Adrenal gland (tissue), 12 donors: ENCODE results near the gene PCSK9. TPM values are rescaled to one million over a fixed set of nuclear protein-coding genes. Genes with fewer than 3 reads are reported as not detected.

Experiments
- DNase-seq, 7 donors: peaks; one replicate each; pipeline ENCODE4 v3.0.0-alpha.2; 2019 to 2020
- H3K27ac ChIP-seq, 5 donors: fragments of 200-600 bp; sonication (generic) in 4 of 5; 1 replicate in 3 of 5; 2 replicates in 2 of 5; pipeline versions ENCODE4 v1.5.1 to v1.8.0; 2016 to 2020; ENCODE audit warnings: mild to moderate bottlenecking in 1 of 5
- H3K27me3 ChIP-seq: fragments of 200-600 bp; 2 replicates; pipeline ENCODE4 v1.8.0; 2021
- H3K36me3 ChIP-seq, 2 donors: fragments of 200-600 bp; replicated peaks in 1 of 2; 1 replicate in 1 of 2; 2 replicates in 1 of 2; pipeline versions ENCODE4 v1.5.1 to v1.8.0; 2018 to 2022
- H3K4me1 ChIP-seq, 2 donors: fragments of 200-600 bp; replicated peaks in 1 of 2; 1 replicate in 1 of 2; 2 replicates in 1 of 2; pipeline versions ENCODE4 v1.5.1 to v1.8.0; 2018 to 2021
- H3K4me3 ChIP-seq, 4 donors: fragments of 200-600 bp; sonication (generic) in 3 of 4; one replicate each; pipeline ENCODE4 v1.5.1; 2016 to 2018
- H3K9me3 ChIP-seq, 3 donors: fragments of 200-600 bp; sonication (generic) in 1 of 3; replicated peaks in 1 of 3; 1 replicate in 2 of 3; 2 replicates in 1 of 3; pipeline versions ENCODE4 v1.5.1 to v1.8.0; 2016 to 2021
- POLR2A ChIP-seq, 2 donors: fragments of 450-650 bp; IDR thresholded peaks; one replicate each; pipeline ENCODE4 v1.6.1; 2017; ENCODE audit warnings: antibody characterized with exemption in 2 of 2, mild to moderate bottlenecking in 2 of 2, moderate library complexity in 1 of 2
- WGBS, 4 donors: extraction: QIAGEN DNeasy Blood & Tissue Kit in 2 of 4; methylation state at CpG; one replicate each; pipeline versions ENCODE4 v1.1.5 to v1.1.7; 2013 to 2017; 5-methylcytosine and 5-hydroxymethylcytosine counted together
- intact Hi-C, 2 donors: fragments of 100-400 bp; cut with DNase I; formaldehyde crosslinking; loops; one replicate each; pipeline versions ENCODE4 v1.14.1 to v1.15.0; 2022 to 2023
- polyA plus RNA-seq, 3 donors: library from polyadenylated mRNA; stranded (reverse); fragments of 200-250 nt in 2 of 3; fragments of 350-450 nt in 1 of 3; fragmentation: Illumina TruSeq in 1 of 3; extraction: RNeasy Lipid Tissue Mini Kit (QIAGEN cat#74804) in 1 of 3; gene quantifications; one replicate each; pipeline ENCODE4 v1.2.3, GENCODE V29; 2013 to 2014
- total RNA-seq, 9 donors: library from RNA; depleted of rRNA in 4 of 9; stranded (reverse); fragments of >200 nt in 4 of 9; fragments of 120-200 nt in 1 of 9; fragmentation: NEBNext Ultra II Directional in 1 of 9; extraction: Animal tissue kit (Norgen Biotek cat#: 25700) in 1 of 9; gene quantifications; one replicate each; pipeline versions ENCODE4 v1.1.0 to v1.2.4, GENCODE V29; 2013 to 2023
- TF ChIP-seq, protein P1 (sequence below), 6 experiments: fragments of 450-650 bp in 4 of 6; fragments of 200-600 bp in 2 of 6; sonication (generic) in 1 of 6; IDR thresholded peaks; 1 replicate in 5 of 6; 2 replicates in 1 of 6; pipeline versions ENCODE4 v1.5.1 to v1.8.0; 2016 to 2021; ENCODE audit warnings: antibody characterized with exemption in 6 of 6, mild to moderate bottlenecking in 2 of 6, moderate library complexity in 1 of 6
- donor health status: healthy with polysubstance abuse.
- donor health status: Bipolar disorder and iron deficiency.
- donor health status: DM: yes; HTN: yes; CAD: no.
- donor health status: DM: no; HTN: no; CAD: no.
- donor health status: DM: no; HTN: no; CAD: no.
- donor health status: DM: yes; HTN: yes; CAD: no.

The PCSK9 gene
- total and polyA plus RNA-seq, 12 donors = 0.10 to 1.4 (median 0.30) TPM; not detected in 1

DNA sequence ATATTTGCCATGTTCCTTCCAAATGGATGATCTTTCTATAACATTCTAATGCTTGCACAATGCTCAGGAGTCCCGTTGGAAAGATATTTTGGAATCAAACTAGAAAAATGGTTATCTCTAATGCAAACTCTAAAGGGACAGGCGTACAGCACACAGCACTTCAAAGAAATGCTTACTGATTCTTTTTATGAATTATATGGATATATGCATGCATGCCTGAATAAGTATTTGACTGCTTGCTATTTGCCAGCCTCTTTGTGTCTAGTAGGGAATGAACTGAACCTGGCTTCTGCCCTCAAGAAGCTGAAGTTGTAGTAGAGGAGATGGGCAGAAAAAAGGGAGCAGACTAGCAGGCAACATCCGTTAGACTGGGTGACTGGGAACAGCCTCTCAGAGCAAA is 48.1 kb downstream of the PCSK9 start:
- H3K27ac ChIP-seq = no peak overlapping the region
- intact Hi-C loops = no loop called here

DNA sequence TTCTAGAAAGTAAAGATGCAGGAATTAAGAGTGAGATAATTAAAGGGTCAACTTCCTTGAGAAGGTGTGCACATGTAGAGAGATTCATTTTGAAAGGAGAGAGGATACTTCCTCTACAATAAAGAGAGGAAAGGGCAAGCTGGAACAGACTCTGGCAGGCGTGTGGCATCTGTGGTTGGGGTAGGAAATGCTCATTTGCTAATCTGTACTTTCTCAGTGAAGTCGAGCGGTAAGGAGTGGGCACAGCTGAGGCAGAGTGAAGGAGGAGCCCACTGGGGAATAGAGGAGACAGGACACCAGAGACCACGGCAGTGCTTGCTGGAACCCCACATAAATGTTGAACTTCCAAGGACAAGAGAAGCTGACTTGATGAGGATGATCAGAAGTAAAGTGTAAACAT is 49.1 kb downstream of the PCSK9 start:
- H3K9me3 ChIP-seq = no peaks in the 10 kb centered on the region
- no peak for DNase-seq
- intact Hi-C loops = no loop called here
- WGBS, 4 donors = 78 to 88% (median 81%) methylated on average over 4 of the region's 4 CpGs
- H3K27me3 ChIP-seq = no peaks in the 10 kb centered on the region
- no peak overlapping the region for H3K4me3 ChIP-seq
- H3K27ac ChIP-seq = no peak overlapping the region
- H3K4me1 ChIP-seq = no peaks in the 10 kb centered on the region
- TF ChIP-seq POLR2A (IDR thresholded peaks at IDR 0.05) = no peak
- TF ChIP-seq, protein P1, sequence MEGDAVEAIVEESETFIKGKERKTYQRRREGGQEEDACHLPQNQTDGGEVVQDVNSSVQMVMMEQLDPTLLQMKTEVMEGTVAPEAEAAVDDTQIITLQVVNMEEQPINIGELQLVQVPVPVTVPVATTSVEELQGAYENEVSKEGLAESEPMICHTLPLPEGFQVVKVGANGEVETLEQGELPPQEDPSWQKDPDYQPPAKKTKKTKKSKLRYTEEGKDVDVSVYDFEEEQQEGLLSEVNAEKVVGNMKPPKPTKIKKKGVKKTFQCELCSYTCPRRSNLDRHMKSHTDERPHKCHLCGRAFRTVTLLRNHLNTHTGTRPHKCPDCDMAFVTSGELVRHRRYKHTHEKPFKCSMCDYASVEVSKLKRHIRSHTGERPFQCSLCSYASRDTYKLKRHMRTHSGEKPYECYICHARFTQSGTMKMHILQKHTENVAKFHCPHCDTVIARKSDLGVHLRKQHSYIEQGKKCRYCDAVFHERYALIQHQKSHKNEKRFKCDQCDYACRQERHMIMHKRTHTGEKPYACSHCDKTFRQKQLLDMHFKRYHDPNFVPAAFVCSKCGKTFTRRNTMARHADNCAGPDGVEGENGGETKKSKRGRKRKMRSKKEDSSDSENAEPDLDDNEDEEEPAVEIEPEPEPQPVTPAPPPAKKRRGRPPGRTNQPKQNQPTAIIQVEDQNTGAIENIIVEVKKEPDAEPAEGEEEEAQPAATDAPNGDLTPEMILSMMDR (IDR thresholded peaks at IDR 0.05) = no peak
- peaks cover 0 to 94% of the 10 kb centered on the region in 2 donors for H3K36me3 ChIP-seq

More for the DNA sequence above, 48.1 kb downstream of the PCSK9 start:
- Histone ChIP-seq H3K4me1 (no peaks in the 10 kb centered on the region), H3K9me3 (no peaks in the 10 kb centered on the region), H3K36me3 (peaks cover 0 to 91% of the 10 kb centered on the region in 2 donors), H3K27me3 (no peaks in the 10 kb centered on the region), H3K4me3 (no peak overlapping the region)
- no peak for DNase-seq
- 90 to 92% (median 91%) methylated on average over 3 of the region's 3 CpGs for WGBS, 4 donors
- no peak for TF ChIP-seq POLR2A (IDR thresholded peaks at IDR 0.05)
- TF ChIP-seq, protein P1 (IDR thresholded peaks at IDR 0.05) = no peak

GRCh38 chr1:55089683-55090082 is 50.3 kb downstream of the PCSK9 start:
- DNase-seq = no peak
- TF ChIP-seq POLR2A (IDR thresholded peaks at IDR 0.05) = no peak
- TF ChIP-seq, protein P1 (IDR thresholded peaks at IDR 0.05) = no peak
- intact Hi-C loops = no loop called here
- no peaks in the 10 kb centered on the region for H3K27me3 ChIP-seq
- H3K9me3 ChIP-seq = no peaks in the 10 kb centered on the region
- peaks cover 0 to 89% of the 10 kb centered on the region in 2 donors for H3K36me3 ChIP-seq
- no peaks in the 10 kb centered on the region for H3K4me1 ChIP-seq
- no peak overlapping the region for H3K4me3 ChIP-seq
- no peak overlapping the region for H3K27ac ChIP-seq
- 92 to 97% (median 95%) methylated on average over 2 of the region's 2 CpGs for WGBS, 4 donors

DNA sequence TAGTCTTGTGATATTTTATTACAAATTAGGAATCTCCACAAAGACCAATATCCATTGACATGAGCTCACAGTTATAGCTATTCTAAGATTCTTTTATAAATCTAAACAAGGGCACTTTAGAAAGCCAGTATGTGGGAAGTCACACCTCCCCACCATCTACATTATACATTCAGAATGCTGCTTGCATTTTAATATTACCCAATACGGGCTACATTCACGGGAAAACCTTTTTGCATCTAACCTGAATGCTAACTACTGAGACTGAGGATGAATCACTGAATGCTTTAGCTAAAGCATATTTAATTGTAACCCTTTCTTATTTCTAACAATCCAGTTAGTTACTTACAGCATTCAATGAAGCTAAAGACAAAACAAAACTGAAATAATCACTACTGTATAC is 53.1 kb downstream of the PCSK9 start:
- no peak overlapping the region for H3K4me3 ChIP-seq
- no peak for DNase-seq
- intact Hi-C loops = no loop called here
- TF ChIP-seq, protein P1 (IDR thresholded peaks at IDR 0.05) = no peak
- no peak for TF ChIP-seq POLR2A (IDR thresholded peaks at IDR 0.05)
- H3K27ac ChIP-seq = no peak overlapping the region
- no peaks in the 10 kb centered on the region for H3K4me1 ChIP-seq
- no peaks in the 10 kb centered on the region for H3K27me3 ChIP-seq
- H3K9me3 ChIP-seq = no peaks in the 10 kb centered on the region
- peaks cover 0 to 86% of the 10 kb centered on the region in 2 donors for H3K36me3 ChIP-seq
- WGBS, 4 donors = 89 to 95% (median 91%) methylated on average over 2 of the region's 2 CpGs
